Kidney capillary endothelial cell (primary cell): ENCODE data around the gene GMDS.

ENCODE experiments used
- DNase-seq: peaks from one replicate; pipeline ENCODE4 v3.0.0-alpha.2; 2018; ENCODE audit warnings: low spot score

GMDS gene

DNA sequence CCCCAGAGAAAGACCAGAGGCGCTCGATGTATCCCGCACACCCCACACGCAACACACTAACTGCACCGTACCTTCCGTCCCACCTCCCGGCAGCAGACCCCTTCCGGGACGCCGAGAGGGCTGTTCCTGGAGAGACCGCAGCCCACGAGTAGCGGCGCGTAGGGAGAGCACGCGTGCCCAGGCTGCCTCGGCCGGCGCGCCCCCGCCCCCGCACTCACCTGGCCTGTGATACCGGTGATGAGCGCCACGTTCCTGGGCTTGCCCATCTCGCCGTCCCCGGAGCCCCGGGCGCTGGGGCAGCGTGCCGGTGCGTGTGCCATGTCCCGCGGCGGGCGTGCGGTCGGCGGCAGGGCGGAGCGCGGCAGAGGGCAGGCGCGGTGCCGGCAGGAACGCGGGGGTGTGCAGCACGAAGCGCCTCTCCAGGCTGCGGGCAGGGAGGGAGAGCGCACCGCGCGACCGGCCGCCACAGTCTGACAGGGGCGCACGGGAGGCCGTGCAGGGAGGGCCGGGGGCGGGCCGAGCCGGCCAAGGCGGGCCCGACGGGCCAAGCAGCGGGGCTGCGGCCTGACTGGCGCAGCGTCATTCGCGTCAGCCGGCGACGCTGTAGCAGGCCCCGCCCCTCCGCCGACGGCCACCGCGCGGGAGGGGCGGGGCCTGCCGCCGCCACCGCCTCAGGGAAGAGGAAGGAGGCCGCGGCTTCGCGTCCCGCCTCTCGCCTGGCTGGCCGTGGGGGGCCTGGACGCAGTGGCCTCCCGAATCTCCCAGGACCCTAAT is at the start of gene GMDS:
GMDS (minus strand) TSS at position 503 of the 774 bp plus-strand sequence.
- peak; percentile 82 for DNase-seq

DNA sequence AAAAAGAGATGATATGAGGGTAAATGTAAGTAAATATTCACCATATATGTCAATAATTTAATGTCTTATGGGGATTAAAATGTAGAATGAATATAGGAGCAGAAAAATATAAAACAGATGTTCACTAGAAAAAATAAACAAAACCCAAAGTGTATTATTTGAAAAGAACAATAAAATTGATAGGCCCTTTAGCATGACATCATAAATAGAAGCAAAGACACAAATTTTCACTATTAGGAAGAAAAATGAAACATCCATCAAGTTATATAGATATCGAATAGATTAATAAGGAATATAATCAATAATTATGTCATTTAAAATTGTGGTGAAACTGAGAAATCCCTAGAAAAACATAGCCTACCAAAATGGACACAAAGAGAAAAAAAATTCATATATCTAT is 40.1 kb upstream of the GMDS start:
- DNase-seq: no peak

DNA sequence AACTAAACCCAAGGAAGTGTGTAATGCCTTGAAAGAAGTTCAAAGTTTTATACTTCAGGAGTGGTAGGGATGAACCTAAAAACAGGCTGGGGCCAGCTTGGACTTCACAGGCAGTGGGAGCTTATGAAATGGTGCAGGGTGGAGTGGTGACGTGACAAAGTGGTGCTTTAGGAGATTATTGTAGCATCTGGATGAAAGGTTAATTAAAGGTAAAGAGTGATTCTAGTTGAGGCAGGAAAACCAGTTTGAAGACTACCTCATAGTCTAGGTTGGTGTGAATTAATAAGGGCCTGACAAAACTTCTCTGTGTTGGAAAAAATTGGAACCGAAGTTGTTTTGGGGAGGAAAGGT is 30.5 kb upstream of the GMDS start:
- no peak for DNase-seq

DNA sequence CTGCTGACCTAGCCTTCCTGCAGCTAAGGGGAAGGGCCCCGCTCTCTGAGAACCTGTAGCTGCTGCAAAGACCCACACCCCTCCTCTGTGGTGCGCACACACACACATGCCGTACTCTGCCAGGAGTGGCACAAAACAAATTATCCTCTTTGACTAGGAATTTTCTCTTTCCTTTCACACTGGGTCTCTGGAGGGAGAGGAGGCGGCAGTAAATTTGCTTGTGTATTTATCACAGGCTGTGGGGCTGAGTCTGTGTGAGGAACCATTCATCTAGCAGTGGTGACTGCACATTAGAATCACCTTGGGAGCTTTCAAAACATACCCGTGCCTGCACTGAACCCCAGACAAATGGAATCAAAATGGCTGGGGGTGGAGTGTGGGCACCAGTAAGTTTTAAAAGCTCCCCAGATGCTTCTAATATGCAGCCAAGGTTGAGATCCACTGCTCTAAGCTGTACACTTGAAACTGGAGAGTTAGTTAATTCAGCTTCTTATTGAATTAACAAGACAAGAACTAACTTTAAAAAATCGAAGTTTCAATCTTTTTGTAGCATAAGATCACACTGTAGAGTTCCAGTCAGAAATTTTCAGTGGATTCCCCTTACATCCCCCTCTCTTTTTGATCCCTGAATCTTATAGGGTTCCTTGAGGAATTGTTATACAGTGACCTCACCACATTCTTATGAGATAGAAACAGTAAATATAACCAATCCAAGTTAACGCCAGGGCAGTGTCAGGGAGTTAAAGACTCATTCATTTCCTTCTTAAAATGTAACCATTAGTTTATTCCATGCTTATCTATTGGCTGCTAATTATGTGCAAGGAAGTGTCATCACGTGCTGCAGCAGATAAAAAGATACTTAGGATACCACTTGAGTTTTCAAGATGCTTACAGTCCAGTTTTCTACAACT is 29.8 kb upstream of the GMDS start:
- DNase-seq: no peak

DNA sequence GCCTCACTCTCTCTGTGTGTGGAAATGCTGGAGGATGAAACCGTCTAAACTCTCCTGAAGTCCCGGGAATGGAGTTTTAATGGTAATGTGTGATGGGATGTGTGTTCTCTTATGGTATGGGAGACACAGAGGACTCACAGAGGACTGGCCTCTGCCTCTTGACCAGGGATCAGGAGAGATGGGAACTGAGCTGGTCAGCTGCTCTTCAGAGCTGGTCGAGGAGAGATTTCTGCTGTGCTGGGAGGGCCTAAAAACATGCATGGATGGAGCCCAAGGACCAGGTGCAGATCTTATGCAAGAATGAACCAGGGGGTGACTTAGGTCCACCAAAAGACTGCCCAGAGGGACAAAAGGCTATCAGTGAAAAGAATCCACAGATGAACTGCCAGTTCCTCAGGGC is 27.3 kb upstream of the GMDS start:
- no peak for DNase-seq

DNA sequence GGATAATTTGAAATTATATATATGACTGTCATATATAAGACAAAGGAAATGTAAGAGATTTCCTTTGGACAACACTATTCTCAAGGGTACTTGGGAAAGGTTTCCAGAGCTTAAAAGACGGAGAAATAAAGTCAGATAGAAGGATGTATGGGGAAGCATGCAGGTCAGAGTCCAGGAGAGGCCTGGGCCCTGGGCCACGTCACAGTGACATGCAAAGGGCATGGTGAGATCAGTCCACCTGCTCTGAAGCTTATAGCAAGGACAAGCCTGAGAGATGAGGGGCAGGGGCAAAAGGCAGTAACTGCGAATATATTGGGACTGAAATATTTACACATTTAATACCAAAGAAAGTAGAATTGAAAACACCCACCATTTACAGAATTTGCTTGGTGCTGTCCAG is 24.6 kb upstream of the GMDS start:
- no peak for DNase-seq

DNA sequence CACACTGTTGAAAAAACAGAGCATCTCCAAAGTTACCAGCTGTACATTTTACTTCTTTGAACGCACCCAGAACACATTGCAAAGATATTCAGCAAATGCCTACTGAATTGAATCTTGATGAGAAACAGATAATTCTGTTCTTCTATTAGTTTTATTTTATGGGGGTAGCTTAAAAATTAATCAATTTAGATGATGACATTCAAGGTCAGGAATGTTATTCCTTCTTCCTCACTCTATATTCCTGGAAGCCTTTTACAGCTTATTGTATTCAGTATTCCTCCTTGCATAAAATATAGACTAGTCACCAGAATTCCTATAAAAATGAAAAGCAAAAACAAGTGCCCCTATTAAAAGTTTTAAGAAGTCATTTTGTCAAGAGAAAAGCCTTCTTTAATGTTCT is 21.4 kb upstream of the GMDS start:
- no peak for DNase-seq

DNA sequence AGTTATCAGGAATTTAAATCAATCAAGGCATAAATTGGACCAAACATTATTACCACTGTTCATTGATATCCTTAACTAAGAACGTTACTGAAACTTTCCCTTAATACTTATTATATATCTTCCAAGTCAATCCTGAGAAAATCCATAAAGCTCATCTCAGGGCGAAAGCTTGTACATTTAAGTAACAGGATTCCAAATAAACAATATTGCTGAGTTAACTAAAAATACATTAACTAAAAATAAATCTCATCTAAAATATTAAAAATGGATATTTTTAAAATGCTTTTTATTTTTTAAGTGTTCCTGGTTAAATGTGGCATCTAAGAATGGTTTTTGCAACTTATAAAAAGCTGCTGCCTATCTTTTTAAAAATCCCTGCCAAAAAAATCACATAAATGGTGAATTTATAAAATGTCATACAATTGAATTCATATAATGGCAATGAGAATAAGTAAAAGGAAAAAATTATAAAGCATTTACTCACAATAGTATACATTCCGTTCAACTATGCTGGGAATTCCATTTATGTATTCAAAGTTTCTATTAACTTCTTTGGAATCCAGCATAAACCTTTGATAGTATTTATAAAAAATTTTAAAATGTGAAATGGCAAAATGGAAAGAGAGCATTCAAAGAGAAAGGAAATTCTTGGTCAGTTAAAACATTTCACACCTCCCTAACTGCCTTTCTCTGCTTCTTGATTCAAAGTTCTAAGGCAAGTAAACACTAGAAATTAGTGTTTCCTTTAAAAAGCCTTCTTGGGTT is 20.8 kb upstream of the GMDS start:
- DNase-seq: no peak

DNA sequence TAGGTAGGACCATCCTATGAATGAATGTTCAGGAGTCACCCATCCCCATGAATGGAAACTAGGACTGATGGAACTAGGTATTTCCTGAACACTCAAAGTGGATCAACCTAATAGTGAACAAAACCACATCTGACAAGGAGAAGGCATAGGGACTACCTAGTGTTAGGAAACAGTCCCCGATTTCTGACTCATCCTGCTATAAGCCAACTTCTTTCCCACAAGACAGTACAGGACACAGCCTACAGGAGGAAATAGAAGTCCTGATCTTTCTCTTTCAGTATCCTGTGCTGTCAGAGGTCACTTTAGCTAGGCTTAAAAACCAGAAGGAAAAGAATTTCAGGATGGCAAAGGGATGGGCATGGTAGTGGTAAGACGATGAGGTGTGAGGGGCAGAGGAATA is 19.5 kb upstream of the GMDS start:
- no peak for DNase-seq

DNA sequence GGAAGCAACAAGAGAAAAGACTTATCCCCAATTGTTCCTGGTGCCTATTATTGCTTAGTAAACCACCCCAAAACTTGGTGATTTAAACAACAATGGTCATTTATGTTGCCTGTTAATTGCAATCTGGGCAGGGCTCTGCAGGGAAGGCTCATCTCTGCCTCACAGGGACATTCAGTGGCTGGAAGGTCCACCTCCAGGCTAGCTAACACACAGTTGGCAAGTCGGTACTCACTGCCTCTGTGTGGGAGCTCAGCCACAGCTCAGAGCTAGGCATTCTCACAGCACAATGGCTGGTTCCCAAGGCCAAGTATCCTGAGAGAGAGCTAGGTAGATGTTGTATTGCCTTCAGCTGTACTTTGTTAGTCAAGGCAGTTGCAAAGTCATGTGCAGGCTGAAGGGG is 18.5 kb upstream of the GMDS start:
- no peak for DNase-seq

DNA sequence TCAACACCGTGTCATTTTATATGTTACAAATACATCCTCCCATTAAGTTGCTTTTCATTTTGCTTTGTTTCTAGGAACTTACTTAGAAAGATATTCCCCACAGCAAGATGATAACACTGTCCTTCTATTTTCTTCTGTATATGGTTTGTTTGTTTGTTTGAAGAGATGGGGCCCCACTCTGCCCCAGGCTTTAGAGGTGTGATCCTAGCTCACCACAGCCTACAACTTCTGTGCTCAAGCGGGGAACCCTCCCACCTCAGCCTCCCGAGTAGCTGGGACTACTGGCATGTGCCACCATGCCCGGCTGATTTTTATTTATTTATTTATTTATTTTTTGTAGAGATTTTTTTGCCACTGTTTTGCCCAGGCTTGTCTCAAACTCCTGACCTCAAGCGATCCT is 14.2 kb upstream of the GMDS start:
- no peak for DNase-seq

DNA sequence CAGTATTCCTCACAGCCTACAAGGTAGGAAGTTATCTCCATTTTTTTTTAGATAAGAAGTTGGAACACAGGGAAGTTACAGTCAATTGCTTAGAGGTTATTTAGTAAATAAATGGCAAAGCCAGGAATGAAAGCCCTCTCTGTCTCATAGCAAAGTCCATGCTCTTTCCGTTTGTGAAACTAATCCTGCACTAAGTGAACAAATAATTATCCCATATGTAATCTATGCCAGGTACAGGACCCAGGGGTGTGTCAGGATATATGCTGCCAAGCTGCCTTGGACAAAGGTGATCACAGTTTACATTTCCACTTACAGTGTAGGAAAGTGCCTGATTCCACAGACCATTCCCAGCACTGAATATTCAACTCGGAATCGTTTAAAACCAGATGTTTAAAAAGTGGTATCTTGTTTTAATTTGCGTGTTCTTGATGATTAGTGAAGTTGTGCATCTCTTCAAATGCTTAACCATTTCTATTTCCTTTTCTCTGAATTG is 13.6 kb upstream of the GMDS start:
- no peak for DNase-seq

DNA sequence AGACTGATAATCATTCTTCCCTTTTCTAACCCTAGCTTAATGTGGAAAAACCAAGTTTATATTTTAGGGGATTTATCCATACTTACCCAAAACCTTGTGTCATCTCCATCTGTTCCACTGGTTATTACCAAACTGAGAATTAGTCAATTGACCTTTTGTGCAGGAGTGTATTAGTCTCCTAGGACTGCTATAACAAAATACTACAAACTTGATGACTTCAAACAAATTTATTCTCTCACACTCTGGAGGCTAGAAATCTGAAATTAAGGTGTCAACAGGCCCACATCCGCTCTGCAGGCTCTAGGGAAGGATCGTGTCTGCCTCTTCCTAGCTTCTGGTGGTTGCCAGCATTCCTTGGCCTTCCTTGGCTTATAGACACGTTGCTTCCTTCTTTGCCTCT is 12.7 kb upstream of the GMDS start:
- DNase-seq: no peak

DNA sequence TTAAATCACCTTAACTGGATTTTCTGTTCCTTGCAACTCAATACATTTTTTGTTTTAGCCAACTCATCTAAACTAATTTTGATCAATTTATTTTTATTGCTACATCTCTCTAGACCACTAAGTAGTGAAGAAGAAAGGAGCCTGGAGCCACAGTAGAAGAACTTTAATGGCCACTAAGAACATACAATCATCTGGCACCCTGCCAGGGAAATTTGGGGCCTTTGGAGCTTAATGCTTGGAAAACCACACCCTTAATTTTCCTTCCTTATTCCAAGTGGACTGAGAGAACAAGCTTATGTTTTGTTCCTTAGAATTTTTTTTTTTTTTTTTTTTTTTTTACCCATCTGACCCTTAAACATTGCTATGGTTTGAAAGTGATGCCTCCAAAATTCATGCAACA is 12.0 kb upstream of the GMDS start:
- no peak for DNase-seq

DNA sequence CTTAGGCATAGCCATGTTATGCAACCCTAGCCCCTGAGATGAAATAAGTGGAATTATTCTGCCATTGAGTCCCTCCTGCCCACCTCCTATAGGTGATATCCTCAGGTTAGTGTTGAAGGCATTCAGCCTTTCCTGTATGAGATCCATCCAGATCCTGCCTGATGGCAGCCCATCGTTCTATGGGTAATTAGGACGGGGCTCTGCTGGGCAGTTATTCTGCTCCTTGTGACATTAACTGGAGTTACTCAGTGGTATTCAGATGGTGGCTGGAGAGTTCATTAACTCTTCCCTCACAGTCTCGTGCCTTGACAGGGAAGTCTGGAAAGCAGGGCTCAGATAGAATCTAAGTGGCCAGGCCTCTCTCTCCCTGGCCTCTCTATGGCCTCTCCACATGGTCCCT is 9.3 kb upstream of the GMDS start:
- DNase-seq: no peak

DNA sequence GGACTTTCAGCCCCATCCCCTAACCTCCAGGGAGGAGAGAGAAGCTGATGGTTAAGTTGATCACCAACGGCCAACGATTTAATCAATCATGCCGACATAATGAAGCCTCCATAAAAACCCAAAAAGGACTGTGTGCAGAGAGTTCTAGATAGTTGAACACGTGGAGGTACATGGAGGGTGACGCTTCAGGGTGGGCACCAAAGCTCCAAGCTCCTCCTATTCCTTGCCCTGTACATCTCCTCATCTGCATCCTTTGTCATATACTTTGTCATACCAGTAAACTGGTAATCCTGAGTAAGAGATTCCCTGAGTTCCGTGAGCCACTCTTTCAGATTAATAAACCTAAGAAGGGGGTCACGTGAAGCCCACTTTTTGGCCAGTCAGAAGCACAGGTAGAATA is 3.7 kb upstream of the GMDS start:
- no peak for DNase-seq

DNA sequence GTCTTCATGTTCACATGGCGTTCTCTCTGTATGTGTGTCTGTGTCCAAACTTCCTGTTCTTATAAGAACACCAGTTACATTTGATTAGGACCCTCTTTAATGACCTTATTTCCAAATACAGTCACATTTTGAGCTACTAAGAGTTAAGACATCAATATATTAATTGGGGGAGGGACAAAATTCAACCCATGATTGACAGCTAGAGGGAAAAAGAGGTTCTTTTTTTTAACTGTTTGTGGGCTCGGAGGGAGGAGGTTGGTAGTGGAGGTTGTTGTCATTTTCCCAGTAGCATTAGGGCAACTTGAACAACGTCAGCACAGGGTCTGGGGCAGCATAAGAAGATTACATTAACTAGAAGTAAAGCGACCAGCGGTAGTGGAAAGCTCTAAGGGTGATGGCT is 2.3 kb upstream of the GMDS start:
- DNase-seq: no peak

DNA sequence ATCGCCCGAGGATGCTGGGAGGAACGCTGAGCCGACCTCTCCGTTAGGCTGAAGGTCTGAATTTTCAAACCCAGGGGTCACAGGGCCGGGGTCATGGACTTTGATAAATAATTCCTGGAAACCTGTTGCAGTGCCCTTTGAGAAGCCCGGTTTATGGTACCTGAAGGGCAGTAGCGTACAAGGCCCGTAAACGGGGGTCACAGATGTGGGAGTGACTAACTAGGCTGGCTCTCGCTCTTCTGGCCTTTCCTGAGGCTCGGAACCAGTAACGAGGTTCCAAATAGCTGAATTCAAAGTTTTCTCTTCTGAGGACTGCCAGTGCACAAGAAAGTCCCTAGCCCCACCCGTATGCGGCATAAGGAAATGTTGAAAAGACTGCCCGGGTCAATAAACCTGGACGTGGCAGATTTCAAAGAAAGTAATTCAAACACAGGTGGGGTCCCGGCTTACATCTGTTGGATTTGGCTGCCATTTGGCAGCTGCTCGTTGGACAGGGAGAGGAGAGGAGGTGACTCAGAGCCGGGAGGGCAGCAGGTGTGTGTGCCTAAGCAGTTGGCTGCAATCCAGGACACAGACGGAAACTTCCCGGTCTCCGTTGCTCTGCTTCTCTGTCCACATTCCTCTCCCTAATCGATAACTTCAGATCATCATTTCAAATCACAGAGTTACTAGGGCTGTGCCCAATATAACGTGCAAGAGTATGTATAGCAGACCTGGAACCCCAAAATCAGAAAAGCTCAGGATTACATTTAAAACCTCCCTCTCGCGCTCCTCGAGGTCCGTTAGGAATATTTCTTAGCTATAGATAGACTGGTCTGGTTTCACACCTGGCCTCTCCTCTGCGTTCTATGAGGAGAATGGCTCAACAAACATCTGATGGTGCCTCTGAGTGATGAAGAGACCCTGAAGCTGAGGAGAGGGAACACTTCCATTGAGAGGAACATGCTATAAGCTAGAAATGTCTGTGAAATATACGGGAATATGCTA is 765 bp upstream of the GMDS start:
- DNase-seq: peak; percentile 21

DNA sequence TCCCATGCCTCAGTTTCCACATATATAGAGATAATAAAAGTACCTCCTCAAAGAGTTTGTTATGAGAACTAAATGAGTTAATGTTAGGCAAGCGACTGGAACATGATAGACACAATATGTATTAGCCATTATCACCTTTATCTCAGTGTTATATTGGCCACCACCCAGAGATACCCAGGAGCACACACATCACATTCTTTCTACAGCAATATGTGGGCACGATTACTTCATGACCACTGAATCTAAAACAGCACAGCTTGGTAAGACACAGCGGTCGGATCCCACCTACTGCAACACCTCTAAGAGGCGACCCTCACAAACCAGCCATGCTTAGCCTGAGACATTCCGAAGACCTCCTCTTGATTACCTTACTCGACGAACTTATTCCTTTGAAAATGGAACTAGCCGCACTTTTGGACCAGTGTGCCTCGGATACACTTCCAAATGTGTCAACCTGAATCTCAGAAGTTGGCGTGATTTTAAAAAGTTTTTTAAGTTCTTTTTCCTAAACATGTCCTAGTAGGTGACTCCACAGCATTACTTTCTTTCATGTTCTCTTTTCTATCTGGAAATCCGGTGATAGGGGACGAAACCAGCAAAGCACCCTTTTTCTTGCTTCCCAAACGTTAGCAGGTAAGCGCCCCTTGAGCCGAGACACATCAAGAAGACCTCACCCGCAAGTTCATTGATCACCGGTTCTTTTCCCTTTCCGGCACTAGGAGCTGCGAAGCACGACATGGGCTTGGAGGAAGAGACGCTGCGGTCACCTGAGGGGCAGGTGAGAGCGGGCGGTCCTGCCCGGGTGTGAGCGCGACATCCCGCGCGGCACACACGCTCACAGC is 923 bp downstream of the GMDS start:
- DNase-seq: no peak

DNA sequence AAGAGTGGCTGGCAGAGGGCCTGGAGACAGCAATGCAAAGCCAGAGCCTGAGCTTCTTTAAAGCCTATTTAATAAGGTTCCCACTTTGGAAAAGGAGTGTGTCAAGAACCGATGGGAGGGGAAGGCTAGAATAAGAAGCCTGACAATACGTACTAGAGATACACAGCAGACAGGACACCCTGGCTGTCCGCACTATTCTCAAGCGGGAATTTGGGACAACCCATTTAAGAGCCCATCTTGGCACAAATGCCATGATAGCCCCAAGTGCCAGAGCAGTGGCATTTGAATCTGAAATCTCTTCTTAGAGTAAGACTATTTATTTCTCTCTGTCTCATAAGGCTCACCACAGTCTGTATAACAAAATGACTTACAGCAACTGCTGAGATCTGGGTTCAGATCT is 3.1 kb downstream of the GMDS start:
- no peak for DNase-seq
